NCI-H69 (cell line): Measurements from ENCODE around the gene PSMG1.
"Not testable (repeated sequence)": the region's sequence is repeated elsewhere in the genome, so short reads cannot be mapped to it uniquely, and the experiment has no call there.

ENCODE experiments used
- DNase-seq: peaks from one replicate; lab custom pipeline; 2025; lab: John Stamatoyannopoulos, UW

The PSMG1 gene

GRCh38 chr21:39183272-39184049 lies at the start of gene PSMG1:
Gene PSMG1, minus strand, starts transcription at chr21:39183451. Its CDS starts 66 bp downstream, at chr21:39183385.
- DNase-seq, result peak; percentile 98

GRCh38 chr21:39232861-39233291 lies 49.6 kb upstream of the PSMG1 start:
- DNase-seq, result no peak

GRCh38 chr21:39224930-39225329 lies 41.7 kb upstream of the PSMG1 start:
- no peak for DNase-seq

GRCh38 chr21:39221997-39222486 lies 38.8 kb upstream of the PSMG1 start:
- no peak for DNase-seq

- DNase-seq, result no peak
Observed at GRCh38 chr21:39221282-39221996, 38.2 kb upstream of the PSMG1 start.

- not testable (repeated sequence) for DNase-seq
Observed at GRCh38 chr21:39220875-39221274, 37.6 kb upstream of the PSMG1 start.

- no peak for DNase-seq
Observed at GRCh38 chr21:39220150-39220549, 36.9 kb upstream of the PSMG1 start.

- DNase-seq, result peak; percentile 46
Observed at GRCh38 chr21:39218082-39218409, 34.8 kb upstream of the PSMG1 start.

- DNase-seq, result peak; percentile 90
Observed at GRCh38 chr21:39217356-39218081, 34.3 kb upstream of the PSMG1 start.

- no peak for DNase-seq
Observed at GRCh38 chr21:39216290-39216689, 33.0 kb upstream of the PSMG1 start.

GRCh38 chr21:39215078-39215477 lies 31.8 kb upstream of the PSMG1 start:
- no peak for DNase-seq

GRCh38 chr21:39209334-39209688 lies 26.1 kb upstream of the PSMG1 start:
- DNase-seq, result no peak

GRCh38 chr21:39208624-39209333 lies 25.5 kb upstream of the PSMG1 start:
- DNase-seq, result no peak

GRCh38 chr21:39204134-39204533 lies 20.9 kb upstream of the PSMG1 start:
- no peak for DNase-seq

GRCh38 chr21:39198800-39199199 lies 15.5 kb upstream of the PSMG1 start:
- DNase-seq, result no peak

GRCh38 chr21:39197448-39198233 lies 14.4 kb upstream of the PSMG1 start:
- DNase-seq, result no peak

GRCh38 chr21:39196838-39197237 lies 13.6 kb upstream of the PSMG1 start:
- no peak for DNase-seq

GRCh38 chr21:39196310-39196709 lies 13.1 kb upstream of the PSMG1 start:
- no peak for DNase-seq

GRCh38 chr21:39193380-39193779 lies 10.1 kb upstream of the PSMG1 start:
- no peak for DNase-seq

GRCh38 chr21:39189857-39190604 lies 6.8 kb upstream of the PSMG1 start:
- DNase-seq, result no peak
